ENCODE measurements around the gene MYO15A. TPM values are rescaled to one million over a fixed set of nuclear protein-coding genes. Genes with fewer than 3 reads are reported as not detected.

MYO15A gene
- polyA plus RNA-seq, 4 donors = 1.9 to 5.3 (median 3.2) TPM

DNA sequence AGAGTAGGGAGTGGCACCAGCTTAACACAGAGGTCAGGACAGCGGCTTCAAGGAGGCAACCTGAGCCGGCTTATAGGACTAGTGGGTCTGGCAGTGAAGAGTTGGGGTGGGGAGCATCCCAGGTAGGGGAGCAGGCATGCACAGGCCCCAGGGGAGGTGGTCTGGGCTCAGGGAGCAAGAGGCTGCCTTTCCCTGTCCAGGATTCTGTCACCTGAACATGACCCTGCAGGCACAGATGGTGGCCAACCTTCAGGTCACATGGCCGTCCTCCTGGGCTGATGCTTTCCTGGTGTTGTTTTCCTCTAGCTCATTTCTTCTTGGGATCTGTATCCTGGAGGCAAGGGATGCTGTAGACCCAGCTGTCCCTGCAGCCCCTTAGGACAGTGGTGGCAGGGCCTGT, 3.5 kb upstream of the MYO15A start:
- DNase-seq (ENCODE audit: low read depth in 4 of 4, low spot score in 2 of 4) = no peak

- DNase-seq (ENCODE audit: low read depth in 4 of 4, low spot score in 2 of 4) = no peak
Observed at GRCh38 chr17:18105595-18105994, 3.0 kb upstream of the MYO15A start.

- DNase-seq (ENCODE audit: low read depth in 4 of 4, low spot score in 2 of 4) = no peak
Observed at GRCh38 chr17:18106211-18106610, 2.3 kb upstream of the MYO15A start.

DNA sequence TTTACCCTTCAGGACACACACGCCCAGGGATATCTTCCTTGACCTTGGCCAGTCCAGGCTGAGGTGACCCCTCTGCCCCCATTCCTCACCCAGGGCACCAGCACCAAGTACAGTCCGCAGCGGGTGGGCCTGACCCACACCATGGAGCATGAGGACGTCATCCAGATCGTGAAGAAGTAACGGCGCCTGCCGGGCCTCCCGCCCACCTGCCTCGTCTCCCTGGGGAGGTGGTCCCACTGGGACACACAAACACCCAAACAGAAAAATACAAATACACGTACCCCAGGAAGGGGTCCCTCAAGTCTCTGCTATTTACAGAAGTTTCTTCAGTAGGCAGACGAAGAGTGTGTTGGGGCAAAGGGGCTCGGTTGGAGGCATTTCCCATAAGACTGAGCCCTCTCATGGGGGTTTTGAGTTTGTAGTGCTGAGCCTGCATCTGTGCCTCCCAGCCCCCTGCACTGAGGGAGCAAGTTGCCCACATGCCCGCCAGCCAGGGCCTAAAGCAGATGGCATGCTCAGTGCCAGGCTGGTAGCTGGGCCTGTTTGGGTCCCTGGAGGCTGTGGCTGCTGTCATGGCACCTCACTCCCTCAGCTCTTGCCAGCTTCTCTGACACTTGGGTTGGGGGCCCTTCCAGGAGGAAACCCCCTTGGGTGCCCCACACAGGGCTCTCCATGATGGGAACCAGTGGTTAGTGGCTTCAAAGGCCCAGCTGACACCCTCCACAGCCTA, 1.3 kb upstream of the MYO15A start:
- DNase-seq (ENCODE audit: low read depth in 4 of 4, low spot score in 2 of 4) = no peak

GRCh38 chr17:18107971-18108370, 585 bp upstream of the MYO15A start:
- no peak for DNase-seq (ENCODE audit: low read depth in 4 of 4, low spot score in 2 of 4)

GRCh38 chr17:18109935-18110485, 1.5 kb downstream of the MYO15A start:
- DNase-seq (ENCODE audit: low read depth in 4 of 4, low spot score in 2 of 4) = no peak

GRCh38 chr17:18110636-18111145, 2.1 kb downstream of the MYO15A start:
- DNase-seq (ENCODE audit: low read depth in 4 of 4, low spot score in 2 of 4) = no peak

- DNase-seq (ENCODE audit: low read depth in 4 of 4, low spot score in 2 of 4) = no peak
Observed at GRCh38 chr17:18111330-18111971, 2.9 kb downstream of the MYO15A start.

DNA sequence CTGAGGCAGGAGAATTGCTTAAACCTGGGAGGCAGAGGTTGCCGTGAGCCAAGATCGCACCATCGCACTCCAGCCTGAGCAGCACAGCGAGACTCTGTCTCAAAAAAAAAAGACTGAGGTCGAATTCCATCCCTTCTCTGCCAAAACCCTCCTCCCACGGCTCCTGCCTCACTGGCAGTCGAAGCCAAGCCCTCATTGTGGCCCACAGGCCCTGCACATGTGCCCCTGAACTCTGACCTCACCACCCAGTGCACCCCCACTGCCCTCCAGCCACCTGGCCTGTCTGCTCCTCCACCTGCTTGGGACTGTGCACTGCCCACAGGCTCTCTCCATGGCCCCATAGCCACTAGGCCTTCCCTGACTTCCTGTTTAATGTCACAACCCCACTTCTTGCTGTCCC, 7.0 kb downstream of the MYO15A start:
- no peak for DNase-seq (ENCODE audit: low read depth in 4 of 4, low spot score in 2 of 4)

DNA sequence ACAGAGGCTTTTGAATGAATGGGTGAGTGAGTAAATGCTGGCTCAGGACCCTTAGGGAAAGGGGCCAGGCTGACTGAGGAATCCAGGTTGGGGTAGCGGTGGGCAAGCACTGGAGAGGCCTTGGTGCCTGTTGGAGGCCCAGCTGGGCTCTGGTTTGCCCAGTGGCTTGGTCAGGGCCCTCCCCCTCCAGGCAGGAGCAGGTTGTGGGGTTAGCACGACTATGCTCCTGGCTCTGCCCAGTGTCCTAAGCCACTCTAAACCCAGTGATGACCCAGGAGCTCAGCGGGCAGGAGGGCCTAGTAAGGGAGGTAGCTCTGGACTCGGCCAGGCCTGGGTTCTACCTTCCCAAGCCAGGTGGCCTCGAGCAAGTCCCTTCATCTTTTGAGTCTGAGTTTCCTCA, 7.5 kb downstream of the MYO15A start:
- DNase-seq (ENCODE audit: low read depth in 4 of 4, low spot score in 2 of 4) = no peak

GRCh38 chr17:18117533-18117932, 9.0 kb downstream of the MYO15A start:
- no peak for DNase-seq (ENCODE audit: low read depth in 4 of 4, low spot score in 2 of 4)

- no peak for DNase-seq (ENCODE audit: low read depth in 4 of 4, low spot score in 2 of 4)
Observed at GRCh38 chr17:18117982-18118975, 9.7 kb downstream of the MYO15A start.

DNA sequence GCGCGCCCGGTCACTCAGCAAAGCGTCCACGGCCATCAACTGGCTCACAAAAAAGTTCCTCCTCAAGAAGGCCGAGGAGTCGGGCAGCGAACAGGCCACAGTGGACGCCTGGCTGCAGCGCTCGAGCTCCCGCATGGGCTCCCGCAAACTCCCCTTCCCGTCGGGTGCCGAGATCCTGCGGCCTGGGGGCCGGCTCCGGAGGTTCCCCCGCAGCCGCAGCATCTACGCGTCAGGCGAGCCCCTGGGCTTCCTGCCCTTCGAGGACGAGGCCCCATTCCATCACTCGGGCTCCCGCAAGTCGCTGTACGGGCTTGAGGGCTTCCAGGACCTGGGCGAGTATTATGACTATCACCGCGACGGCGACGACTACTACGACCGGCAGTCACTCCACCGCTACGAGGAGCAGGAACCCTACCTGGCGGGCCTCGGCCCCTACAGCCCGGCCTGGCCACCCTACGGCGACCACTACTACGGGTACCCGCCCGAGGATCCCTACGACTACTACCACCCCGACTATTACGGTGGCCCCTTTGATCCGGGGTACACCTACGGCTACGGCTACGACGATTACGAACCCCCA, 10.7 kb downstream of the MYO15A start:
- DNase-seq (ENCODE audit: low read depth in 4 of 4, low spot score in 2 of 4) = no peak

GRCh38 chr17:18119938-18120337, 11.4 kb downstream of the MYO15A start:
- no peak for DNase-seq (ENCODE audit: low read depth in 4 of 4, low spot score in 2 of 4)

DNA sequence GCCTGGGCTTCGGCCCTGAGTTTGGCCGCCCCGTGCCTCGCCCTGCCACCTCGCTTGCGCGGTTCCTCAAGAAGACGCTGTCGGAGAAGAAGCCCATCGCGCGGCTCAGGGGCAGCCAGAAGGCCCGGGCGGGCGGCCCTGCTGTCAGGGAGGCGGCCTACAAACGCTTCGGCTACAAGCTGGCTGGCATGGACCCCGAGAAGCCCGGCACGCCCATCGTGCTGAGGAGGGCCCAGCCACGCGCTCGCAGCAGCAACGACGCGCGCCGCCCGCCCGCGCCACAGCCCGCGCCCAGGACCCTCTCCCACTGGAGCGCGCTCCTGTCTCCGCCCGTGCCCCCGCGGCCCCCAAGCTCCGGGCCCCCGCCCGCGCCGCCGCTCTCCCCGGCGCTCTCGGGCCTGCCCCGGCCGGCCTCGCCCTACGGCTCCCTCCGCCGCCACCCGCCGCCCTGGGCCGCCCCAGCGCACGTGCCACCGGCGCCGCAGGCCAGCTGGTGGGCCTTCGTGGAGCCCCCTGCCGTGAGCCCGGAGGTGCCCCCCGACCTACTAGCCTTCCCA, 12.0 kb downstream of the MYO15A start:
- no peak for DNase-seq (ENCODE audit: low read depth in 4 of 4, low spot score in 2 of 4)

- no peak for DNase-seq (ENCODE audit: low read depth in 4 of 4, low spot score in 2 of 4)
Observed at GRCh38 chr17:18121144-18121910, 12.8 kb downstream of the MYO15A start.

GRCh38 chr17:18122990-18123753, 14.6 kb downstream of the MYO15A start:
- DNase-seq (ENCODE audit: low read depth in 4 of 4, low spot score in 2 of 4) = no peak

DNA sequence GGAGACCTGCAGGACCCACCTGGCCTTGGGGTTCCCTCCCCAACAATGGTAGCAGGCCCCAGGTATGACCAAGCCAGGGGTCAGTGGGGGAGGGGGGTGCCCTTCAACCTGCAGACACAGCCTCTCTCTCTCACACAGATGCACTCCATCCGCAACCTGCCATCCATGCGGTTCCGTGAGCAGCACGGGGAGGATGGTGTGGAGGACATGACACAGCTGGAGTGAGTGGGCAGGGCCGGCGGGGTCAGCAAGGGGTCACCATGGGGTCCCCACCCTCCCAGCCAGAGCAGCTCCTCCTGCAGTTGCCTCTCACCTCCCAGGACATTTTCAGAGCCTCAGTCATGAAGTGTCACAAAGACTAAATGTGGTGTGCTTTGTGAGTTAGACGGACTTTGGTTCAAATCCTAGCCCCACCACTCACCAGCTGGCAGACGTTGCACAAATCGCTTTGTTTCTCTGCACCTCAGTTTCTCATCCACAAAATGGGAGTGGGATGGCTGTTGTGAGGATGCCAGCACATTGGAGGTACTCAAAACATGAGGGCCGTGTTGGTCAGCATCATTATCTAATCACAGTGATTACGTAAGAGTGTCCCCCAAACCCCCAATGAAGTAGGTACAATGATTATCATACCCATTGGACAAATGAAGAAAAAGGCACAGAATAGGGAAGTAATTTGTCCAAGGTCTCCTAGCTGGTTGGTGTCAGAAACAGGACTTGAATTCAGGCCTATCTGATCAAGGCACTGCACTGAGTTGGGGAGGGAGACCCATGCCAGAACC, 16.0 kb downstream of the MYO15A start:
- no peak for DNase-seq (ENCODE audit: low read depth in 4 of 4, low spot score in 2 of 4)

Data from left renal cortex interstitium (tissue), 4 donors.